Left ventricle myocardium inferior (tissue), 1 donor: ENCODE results near the gene TMEM86B. TPM values are rescaled to one million over a fixed set of nuclear protein-coding genes. Genes with fewer than 3 reads are reported as not detected.

ENCODE experiments used
- DNase-seq: peaks from one replicate; pipeline ENCODE4 v3.0.0-alpha.2; 2020
- H3K27ac ChIP-seq: fragments of 200-600 bp; replicated peaks from 2 replicates; pipeline ENCODE4 v1.8.0; 2021
- H3K27me3 ChIP-seq: fragments of 200-600 bp; 2 replicates; pipeline ENCODE4 v1.8.0; 2021; ENCODE audit warnings: low read depth
- H3K36me3 ChIP-seq: fragments of 200-600 bp; 2 replicates; pipeline ENCODE4 v1.8.0; 2021
- H3K4me1 ChIP-seq: fragments of 200-600 bp; 2 replicates; pipeline ENCODE4 v1.8.0; 2021
- H3K4me3 ChIP-seq: fragments of 200-600 bp; 2 replicates; pipeline ENCODE4 v1.8.0; 2021; ENCODE audit warnings: mild to moderate bottlenecking, moderate library complexity
- H3K9me3 ChIP-seq: fragments of 200-600 bp; replicated peaks from 2 replicates; pipeline ENCODE4 v1.8.0; 2021
- CTCF ChIP-seq: fragments of 200-600 bp; IDR thresholded peaks from 2 replicates; pipeline ENCODE4 v1.8.0; 2021; ENCODE audit warnings: antibody characterized with exemption, mild to moderate bottlenecking, borderline replicate concordance
- intact Hi-C: fragments of 100-400 bp; cut with micrococcal nuclease; formaldehyde crosslinking; loops from one replicate; pipeline ENCODE4 v1.11.0; 2022
- total RNA-seq: library from RNA; stranded (reverse); fragmentation: NEBNext Ultra II Directional; extraction: Animal tissue kit (Norgen Biotek cat#: 25700); gene quantifications from one replicate; pipeline ENCODE4 v1.2.1, GENCODE V29; 2021
- donor health status: DM: no; HTN: yes; CAD: no; lungs with severe emphysema.

TMEM86B gene
- total RNA-seq, 1 donor from 2014 or later, result 2.1 TPM

- intact Hi-C loops, result no loop called here
- Histone ChIP-seq H3K4me1 (peaks cover 24% of the 10 kb centered on the region), H3K27ac (no peak overlapping the region), H3K27me3 (no peaks in the 10 kb centered on the region), H3K9me3 (no peaks in the 10 kb centered on the region), H3K4me3 (no peak overlapping the region), H3K36me3 (peaks cover 70% of the 10 kb centered on the region)
- no peak for DNase-seq
- no peak for TF ChIP-seq CTCF
These were observed 1.8 kb upstream of the TMEM86B start for GRCh38 chr19:55230329-55230728.

- TF ChIP-seq CTCF, result no peak
- Histone ChIP-seq H3K4me1 (peaks cover 24% of the 10 kb centered on the region), H3K27me3 (no peaks in the 10 kb centered on the region), H3K36me3 (peaks cover 64% of the 10 kb centered on the region), H3K4me3 (no peak overlapping the region), H3K9me3 (no peaks in the 10 kb centered on the region), H3K27ac (no peak overlapping the region)
- intact Hi-C loops, result no loop called here
- DNase-seq, result no peak
These were observed 1.2 kb upstream of the TMEM86B start for GRCh38 chr19:55229789-55230182.

GRCh38 chr19:55229145-55229788 is 704 bp upstream of the TMEM86B start:
- peaks cover 59% of the 10 kb centered on the region for H3K36me3 ChIP-seq
- no peak for DNase-seq

GRCh38 chr19:55228015-55228391 is 560 bp downstream of the TMEM86B start:
- Histone ChIP-seq H3K4me1 (peaks cover 24% of the 10 kb centered on the region), H3K9me3 (no peaks in the 10 kb centered on the region), H3K36me3 (peaks cover 46% of the 10 kb centered on the region), H3K27ac (peak overlapping the region; percentile 67), H3K4me3 (no peak overlapping the region), H3K27me3 (no peaks in the 10 kb centered on the region)
- DNase-seq, result peak; percentile 57
- no peak for TF ChIP-seq CTCF
- intact Hi-C loops, result no loop called here

More at GRCh38 chr19:55229145-55229788, 704 bp upstream of the TMEM86B start:
- peaks cover 24% of the 10 kb centered on the region for H3K4me1 ChIP-seq
- H3K4me3 ChIP-seq, result no peak overlapping the region
- peak overlapping the region; percentile 67 for H3K27ac ChIP-seq
- H3K9me3 ChIP-seq, result no peaks in the 10 kb centered on the region
- TF ChIP-seq CTCF, result no peak
- no peaks in the 10 kb centered on the region for H3K27me3 ChIP-seq
- intact Hi-C loops, result no loop called here

- Histone ChIP-seq H3K27ac (peak overlapping the region; percentile 67), H3K9me3 (no peaks in the 10 kb centered on the region), H3K27me3 (no peaks in the 10 kb centered on the region), H3K4me1 (peaks cover 24% of the 10 kb centered on the region), H3K4me3 (no peak overlapping the region), H3K36me3 (peaks cover 41% of the 10 kb centered on the region)
- DNase-seq, result no peak
- intact Hi-C loops, result no loop called here
- no peak for TF ChIP-seq CTCF
These were observed 1.1 kb downstream of the TMEM86B start for GRCh38 chr19:55227241-55228014.
